ENCODE data around the gene BMP7. TPM values are rescaled to one million over a fixed set of nuclear protein-coding genes. Genes with fewer than 3 reads are reported as not detected.

Gene BMP7
- total RNA-seq, 2 experiments from 2014 or later, result not detected

Other genes with a start within 250 kb of the BMP7 start
- not detected for gene SPO11, start 63.2 kb upstream of the BMP7 start, total RNA-seq
- gene RAE1, start 84.6 kb upstream of the BMP7 start, total RNA-seq, result 10 to 100 TPM; 37.5 to 37.9 TPM
- 10 to 100 TPM; 97.3 to 98.8 TPM for gene RBM38, start 124.8 kb upstream of the BMP7 start, total RNA-seq